Measurements from ENCODE around the gene TBC1D22A.

Gene TBC1D22A

GRCh38 chr22:46801331-46801811 is 38.9 kb downstream of the TBC1D22A start:
- Histone ChIP-seq H3K4me2 (ENCODE audit: low read length) (no peak overlapping the region), H3K27me3 (ENCODE audit: control insufficient read depth, insufficient read depth, low read length) (no peaks in the 10 kb centered on the region), H3K9ac (ENCODE audit: low read depth, low read length) (no peak overlapping the region), H3K9me3 (replicated peaks; ENCODE audit: low read length) (no peaks in the 10 kb centered on the region), H3K4me1 (ENCODE audit: control insufficient read depth, insufficient read depth, low read length) (peaks cover 8% of the 10 kb centered on the region), H3K36me3 (ENCODE audit: insufficient read depth, low read length) (peaks cover 25% of the 10 kb centered on the region), H3K4me3 (ENCODE audit: low read length) (no peak overlapping the region)

GRCh38 chr22:46801826-46802607 is 39.6 kb downstream of the TBC1D22A start:
- Histone ChIP-seq H3K27me3 (ENCODE audit: control insufficient read depth, insufficient read depth, low read length) (no peaks in the 10 kb centered on the region), H3K9ac (ENCODE audit: low read depth, low read length) (no peak overlapping the region)

GRCh38 chr22:46802608-46803027 is 40.2 kb downstream of the TBC1D22A start:
- peaks cover 8% of the 10 kb centered on the region for H3K4me1 ChIP-seq (ENCODE audit: control insufficient read depth, insufficient read depth, low read length)
- no peaks in the 10 kb centered on the region for H3K9me3 ChIP-seq (replicated peaks; ENCODE audit: low read length)
- no peak overlapping the region for H3K4me3 ChIP-seq (ENCODE audit: low read length)
- peaks cover 35% of the 10 kb centered on the region for H3K36me3 ChIP-seq (ENCODE audit: insufficient read depth, low read length)
- H3K4me2 ChIP-seq (ENCODE audit: low read length), result no peak overlapping the region
- H3K9ac ChIP-seq (ENCODE audit: low read depth, low read length), result no peak overlapping the region
- H3K27me3 ChIP-seq (ENCODE audit: control insufficient read depth, insufficient read depth, low read length), result no peaks in the 10 kb centered on the region

More at GRCh38 chr22:46801826-46802607, 39.6 kb downstream of the TBC1D22A start:
- Histone ChIP-seq H3K4me2 (ENCODE audit: low read length) (no peak overlapping the region), H3K4me3 (ENCODE audit: low read length) (no peak overlapping the region), H3K36me3 (ENCODE audit: insufficient read depth, low read length) (peaks cover 30% of the 10 kb centered on the region), H3K4me1 (ENCODE audit: control insufficient read depth, insufficient read depth, low read length) (peaks cover 8% of the 10 kb centered on the region), H3K9me3 (replicated peaks; ENCODE audit: low read length) (no peaks in the 10 kb centered on the region)

- peaks cover 35% of the 10 kb centered on the region for H3K36me3 ChIP-seq (ENCODE audit: insufficient read depth, low read length)
- peaks cover 8% of the 10 kb centered on the region for H3K4me1 ChIP-seq (ENCODE audit: control insufficient read depth, insufficient read depth, low read length)
- H3K27me3 ChIP-seq (ENCODE audit: control insufficient read depth, insufficient read depth, low read length), result no peaks in the 10 kb centered on the region
- H3K9ac ChIP-seq (ENCODE audit: low read depth, low read length), result no peak overlapping the region
- no peak overlapping the region for H3K4me3 ChIP-seq (ENCODE audit: low read length)
- no peaks in the 10 kb centered on the region for H3K9me3 ChIP-seq (replicated peaks; ENCODE audit: low read length)
- no peak overlapping the region for H3K4me2 ChIP-seq (ENCODE audit: low read length)
These were observed 40.8 kb downstream of the TBC1D22A start for GRCh38 chr22:46803031-46803880.

- Histone ChIP-seq H3K9me3 (replicated peaks; ENCODE audit: low read length) (no peaks in the 10 kb centered on the region), H3K36me3 (ENCODE audit: insufficient read depth, low read length) (peaks cover 35% of the 10 kb centered on the region), H3K27me3 (ENCODE audit: control insufficient read depth, insufficient read depth, low read length) (no peaks in the 10 kb centered on the region), H3K4me3 (ENCODE audit: low read length) (no peak overlapping the region), H3K9ac (ENCODE audit: low read depth, low read length) (no peak overlapping the region), H3K4me2 (ENCODE audit: low read length) (no peak overlapping the region), H3K4me1 (ENCODE audit: control insufficient read depth, insufficient read depth, low read length) (peaks cover 3% of the 10 kb centered on the region)
These were observed 41.5 kb downstream of the TBC1D22A start for GRCh38 chr22:46803936-46804335.

GRCh38 chr22:46806794-46807193 is 44.3 kb downstream of the TBC1D22A start:
- Histone ChIP-seq H3K4me1 (ENCODE audit: control insufficient read depth, insufficient read depth, low read length) (no peaks in the 10 kb centered on the region), H3K9me3 (replicated peaks; ENCODE audit: low read length) (no peaks in the 10 kb centered on the region), H3K9ac (ENCODE audit: low read depth, low read length) (no peak overlapping the region), H3K36me3 (ENCODE audit: insufficient read depth, low read length) (peaks cover 17% of the 10 kb centered on the region), H3K27me3 (ENCODE audit: control insufficient read depth, insufficient read depth, low read length) (no peaks in the 10 kb centered on the region), H3K4me3 (ENCODE audit: low read length) (no peak overlapping the region), H3K4me2 (ENCODE audit: low read length) (no peak overlapping the region)

GRCh38 chr22:46807458-46807857 is 45.0 kb downstream of the TBC1D22A start:
- Histone ChIP-seq H3K27me3 (ENCODE audit: control insufficient read depth, insufficient read depth, low read length) (no peaks in the 10 kb centered on the region), H3K4me1 (ENCODE audit: control insufficient read depth, insufficient read depth, low read length) (no peaks in the 10 kb centered on the region), H3K4me3 (ENCODE audit: low read length) (no peak overlapping the region), H3K9me3 (replicated peaks; ENCODE audit: low read length) (no peaks in the 10 kb centered on the region), H3K36me3 (ENCODE audit: insufficient read depth, low read length) (peaks cover 17% of the 10 kb centered on the region), H3K4me2 (ENCODE audit: low read length) (no peak overlapping the region), H3K9ac (ENCODE audit: low read depth, low read length) (no peak overlapping the region)

- Histone ChIP-seq H3K9ac (ENCODE audit: low read depth, low read length) (no peak overlapping the region), H3K4me2 (ENCODE audit: low read length) (no peak overlapping the region), H3K36me3 (ENCODE audit: insufficient read depth, low read length) (peaks cover 11% of the 10 kb centered on the region)
These were observed 46.9 kb downstream of the TBC1D22A start for GRCh38 chr22:46809153-46809885.

GRCh38 chr22:46810856-46811786 is 48.7 kb downstream of the TBC1D22A start:
- peaks cover 9% of the 10 kb centered on the region for H3K36me3 ChIP-seq (ENCODE audit: insufficient read depth, low read length)

More at GRCh38 chr22:46809153-46809885, 46.9 kb downstream of the TBC1D22A start:
- H3K4me3 ChIP-seq (ENCODE audit: low read length), result no peak overlapping the region
- H3K9me3 ChIP-seq (replicated peaks; ENCODE audit: low read length), result no peaks in the 10 kb centered on the region
- H3K4me1 ChIP-seq (ENCODE audit: control insufficient read depth, insufficient read depth, low read length), result peaks cover 5% of the 10 kb centered on the region
- no peaks in the 10 kb centered on the region for H3K27me3 ChIP-seq (ENCODE audit: control insufficient read depth, insufficient read depth, low read length)

GRCh38 chr22:46812034-46812605 is 49.7 kb downstream of the TBC1D22A start:
- Histone ChIP-seq H3K4me2 (ENCODE audit: low read length) (no peak overlapping the region), H3K9ac (ENCODE audit: low read depth, low read length) (no peak overlapping the region), H3K36me3 (ENCODE audit: insufficient read depth, low read length) (peaks cover 3% of the 10 kb centered on the region), H3K27me3 (ENCODE audit: control insufficient read depth, insufficient read depth, low read length) (no peaks in the 10 kb centered on the region), H3K4me3 (ENCODE audit: low read length) (no peak overlapping the region), H3K4me1 (ENCODE audit: control insufficient read depth, insufficient read depth, low read length) (peaks cover 19% of the 10 kb centered on the region), H3K9me3 (replicated peaks; ENCODE audit: low read length) (no peaks in the 10 kb centered on the region)

More at GRCh38 chr22:46810856-46811786, 48.7 kb downstream of the TBC1D22A start:
- H3K9me3 ChIP-seq (replicated peaks; ENCODE audit: low read length), result no peaks in the 10 kb centered on the region
- peaks cover 11% of the 10 kb centered on the region for H3K4me1 ChIP-seq (ENCODE audit: control insufficient read depth, insufficient read depth, low read length)
- H3K27me3 ChIP-seq (ENCODE audit: control insufficient read depth, insufficient read depth, low read length), result no peaks in the 10 kb centered on the region
- no peak overlapping the region for H3K4me3 ChIP-seq (ENCODE audit: low read length)
- no peak overlapping the region for H3K4me2 ChIP-seq (ENCODE audit: low read length)
- H3K9ac ChIP-seq (ENCODE audit: low read depth, low read length), result no peak overlapping the region
